ENCODE results near the gene FPGT. TPM values are rescaled to one million over a fixed set of nuclear protein-coding genes. Genes with fewer than 3 reads are reported as not detected.
"Not testable (repeated sequence)": the region's sequence is repeated elsewhere in the genome, so short reads cannot be mapped to it uniquely, and the experiment has no call there.

FPGT gene
- total and polyA plus RNA-seq, 4 donors, result 5.2 to 19.2 (median 10.0) TPM

DNA sequence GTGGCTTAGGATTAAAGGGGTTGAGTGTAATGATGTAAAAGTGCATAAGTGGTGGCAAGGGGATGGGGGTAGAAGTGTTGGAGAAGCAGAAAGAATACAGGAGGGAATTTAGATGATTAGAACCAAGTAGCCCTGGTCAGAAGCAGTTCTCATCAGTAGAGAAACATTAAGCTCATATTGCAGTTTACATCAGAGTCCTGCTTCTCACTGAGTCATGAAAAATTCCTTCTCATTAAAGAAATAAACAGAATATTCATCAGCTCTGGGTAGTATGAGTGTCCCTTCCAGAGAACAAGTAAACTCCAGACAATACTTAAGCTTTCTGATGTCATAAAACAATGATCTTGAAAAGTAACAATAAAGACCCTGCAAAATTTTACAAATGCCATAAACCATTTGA, 36.5 kb upstream of the FPGT start:
- no peak for DNase-seq (ENCODE audit: low spot score)
- H3K9me3 ChIP-seq (ENCODE audit: control insufficient read depth in 4 of 4, low read length in 3 of 4), result no peaks in the 10 kb centered on the region
- no peaks in the 10 kb centered on the region for H3K27me3 ChIP-seq (ENCODE audit: control insufficient read depth in 4 of 4, insufficient read depth in 4 of 4, low read length in 3 of 4)
- no peaks in the 10 kb centered on the region for H3K36me3 ChIP-seq (ENCODE audit: control insufficient read depth in 4 of 4, insufficient read depth in 3 of 4, low read depth in 1 of 4, low read length in 3 of 4)
- H3K4me3 ChIP-seq (ENCODE audit: low read depth in 1 of 3, low read length in 3 of 3), result no peak overlapping the region
- TF ChIP-seq GABPA (IDR thresholded peaks at IDR 0.05 in 1 of 2, conservative IDR thresholded peaks at IDR 0.05 in 1 of 2), result no peak
- TF ChIP-seq SP1 (IDR thresholded peaks at IDR 0.05), result no peak
- TF ChIP-seq, protein P1, sequence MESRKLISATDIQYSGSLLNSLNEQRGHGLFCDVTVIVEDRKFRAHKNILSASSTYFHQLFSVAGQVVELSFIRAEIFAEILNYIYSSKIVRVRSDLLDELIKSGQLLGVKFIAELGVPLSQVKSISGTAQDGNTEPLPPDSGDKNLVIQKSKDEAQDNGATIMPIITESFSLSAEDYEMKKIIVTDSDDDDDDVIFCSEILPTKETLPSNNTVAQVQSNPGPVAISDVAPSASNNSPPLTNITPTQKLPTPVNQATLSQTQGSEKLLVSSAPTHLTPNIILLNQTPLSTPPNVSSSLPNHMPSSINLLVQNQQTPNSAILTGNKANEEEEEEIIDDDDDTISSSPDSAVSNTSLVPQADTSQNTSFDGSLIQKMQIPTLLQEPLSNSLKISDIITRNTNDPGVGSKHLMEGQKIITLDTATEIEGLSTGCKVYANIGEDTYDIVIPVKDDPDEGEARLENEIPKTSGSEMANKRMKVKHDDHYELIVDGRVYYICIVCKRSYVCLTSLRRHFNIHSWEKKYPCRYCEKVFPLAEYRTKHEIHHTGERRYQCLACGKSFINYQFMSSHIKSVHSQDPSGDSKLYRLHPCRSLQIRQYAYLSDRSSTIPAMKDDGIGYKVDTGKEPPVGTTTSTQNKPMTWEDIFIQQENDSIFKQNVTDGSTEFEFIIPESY (IDR thresholded peaks at IDR 0.05), result no peak
- no peak for TF ChIP-seq RXRA (IDR thresholded peaks at IDR 0.05)
- TF ChIP-seq FOXA1 (IDR thresholded peaks at IDR 0.05), result no peak
- TF ChIP-seq FOXA2 (IDR thresholded peaks at IDR 0.05), result no peak
- no peak for TF ChIP-seq HNF4G (IDR thresholded peaks at IDR 0.05)
- TF ChIP-seq, protein P2, sequence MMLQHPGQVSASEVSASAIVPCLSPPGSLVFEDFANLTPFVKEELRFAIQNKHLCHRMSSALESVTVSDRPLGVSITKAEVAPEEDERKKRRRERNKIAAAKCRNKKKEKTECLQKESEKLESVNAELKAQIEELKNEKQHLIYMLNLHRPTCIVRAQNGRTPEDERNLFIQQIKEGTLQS (IDR thresholded peaks at IDR 0.05), result no peak
- TF ChIP-seq, protein P3, sequence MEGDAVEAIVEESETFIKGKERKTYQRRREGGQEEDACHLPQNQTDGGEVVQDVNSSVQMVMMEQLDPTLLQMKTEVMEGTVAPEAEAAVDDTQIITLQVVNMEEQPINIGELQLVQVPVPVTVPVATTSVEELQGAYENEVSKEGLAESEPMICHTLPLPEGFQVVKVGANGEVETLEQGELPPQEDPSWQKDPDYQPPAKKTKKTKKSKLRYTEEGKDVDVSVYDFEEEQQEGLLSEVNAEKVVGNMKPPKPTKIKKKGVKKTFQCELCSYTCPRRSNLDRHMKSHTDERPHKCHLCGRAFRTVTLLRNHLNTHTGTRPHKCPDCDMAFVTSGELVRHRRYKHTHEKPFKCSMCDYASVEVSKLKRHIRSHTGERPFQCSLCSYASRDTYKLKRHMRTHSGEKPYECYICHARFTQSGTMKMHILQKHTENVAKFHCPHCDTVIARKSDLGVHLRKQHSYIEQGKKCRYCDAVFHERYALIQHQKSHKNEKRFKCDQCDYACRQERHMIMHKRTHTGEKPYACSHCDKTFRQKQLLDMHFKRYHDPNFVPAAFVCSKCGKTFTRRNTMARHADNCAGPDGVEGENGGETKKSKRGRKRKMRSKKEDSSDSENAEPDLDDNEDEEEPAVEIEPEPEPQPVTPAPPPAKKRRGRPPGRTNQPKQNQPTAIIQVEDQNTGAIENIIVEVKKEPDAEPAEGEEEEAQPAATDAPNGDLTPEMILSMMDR (IDR thresholded peaks at IDR 0.05; ENCODE audit: low read depth, low read length, missing input control), result no peak
- TF ChIP-seq YY1 (IDR thresholded peaks at IDR 0.05), result no peak
- no peak for TF ChIP-seq HNF4A (conservative IDR thresholded peaks at IDR 0.05)
- no peak for TF ChIP-seq NR2F2 (IDR thresholded peaks at IDR 0.05)
- TF ChIP-seq RAD21 (IDR thresholded peaks at IDR 0.05), result no peak
- TF ChIP-seq EGR1 (IDR thresholded peaks at IDR 0.05; ENCODE audit: low read depth in 2 of 2), result no peak
- no peak overlapping the region for H3K9ac ChIP-seq (ENCODE audit: low read depth in 1 of 2, low read length in 2 of 2)
- H3K27ac ChIP-seq (ENCODE audit: low read depth in 1 of 2, low read length in 2 of 2), result no peak overlapping the region
- H3K4me1 ChIP-seq (ENCODE audit: control insufficient read depth in 4 of 4, insufficient read depth in 4 of 4, low read length in 3 of 4), result no peaks in the 10 kb centered on the region

DNA sequence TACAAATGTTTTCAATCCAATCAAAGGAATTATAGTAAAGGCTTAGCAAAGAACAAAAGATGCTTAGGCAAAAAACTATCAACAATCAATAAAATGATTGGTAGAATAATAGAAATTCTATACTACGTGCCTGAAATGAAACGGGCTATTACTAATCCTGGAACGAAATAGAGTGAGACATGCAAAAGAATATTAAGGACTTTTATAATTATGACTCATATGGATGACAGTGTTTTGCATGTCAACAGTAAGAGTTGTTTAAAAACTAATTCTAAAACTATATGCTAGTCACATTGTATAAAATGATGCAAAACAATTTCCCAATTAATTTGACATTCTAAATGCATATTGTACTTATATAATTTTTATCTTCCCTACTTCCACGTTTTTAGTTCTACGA, 35.7 kb upstream of the FPGT start:
- WGBS, result 62% methylated on average over 5 of the region's 5 CpGs
- Histone ChIP-seq H3K27me3 (ENCODE audit: control insufficient read depth in 4 of 4, insufficient read depth in 4 of 4, low read length in 3 of 4) (no peaks in the 10 kb centered on the region), H3K36me3 (ENCODE audit: control insufficient read depth in 4 of 4, insufficient read depth in 3 of 4, low read depth in 1 of 4, low read length in 3 of 4) (no peaks in the 10 kb centered on the region), H3K4me3 (ENCODE audit: low read depth in 1 of 3, low read length in 3 of 3) (no peak overlapping the region), H3K9ac (ENCODE audit: low read depth in 1 of 2, low read length in 2 of 2) (no peak overlapping the region), H3K9me3 (ENCODE audit: control insufficient read depth in 4 of 4, low read length in 3 of 4) (no peaks in the 10 kb centered on the region), H3K27ac (ENCODE audit: low read depth in 1 of 2, low read length in 2 of 2) (no peak overlapping the region), H3K4me1 (ENCODE audit: control insufficient read depth in 4 of 4, insufficient read depth in 4 of 4, low read length in 3 of 4) (no peaks in the 10 kb centered on the region)
- no peak for DNase-seq (ENCODE audit: low spot score)
- no peak for TF ChIP-seq GABPA (IDR thresholded peaks at IDR 0.05 in 1 of 2, conservative IDR thresholded peaks at IDR 0.05 in 1 of 2)
- no peak for TF ChIP-seq JUND (IDR thresholded peaks at IDR 0.05)

DNA sequence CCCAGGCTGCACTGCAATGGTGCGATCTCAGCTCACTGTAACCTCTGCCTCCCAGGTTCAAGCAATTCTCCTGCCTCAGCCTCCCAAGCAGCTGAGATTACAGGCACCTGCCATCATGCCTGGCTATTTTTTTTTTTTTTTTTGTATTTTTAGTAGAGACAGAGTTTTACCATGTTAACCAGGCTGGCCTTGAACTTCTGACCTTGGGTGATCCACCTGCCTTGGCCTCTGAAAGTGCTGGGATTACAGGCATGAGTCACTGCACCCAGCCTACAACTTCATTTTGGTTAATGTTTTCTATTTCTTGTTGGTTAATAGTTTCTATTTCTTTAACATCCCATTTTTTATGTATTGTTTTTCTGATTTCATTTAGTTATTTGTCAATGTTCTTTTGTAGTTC, 23.6 kb upstream of the FPGT start:
- not testable (repeated sequence) for H3K9me3 ChIP-seq (ENCODE audit: control insufficient read depth in 4 of 4, low read length in 3 of 4); H3K36me3 ChIP-seq (ENCODE audit: control insufficient read depth in 4 of 4, insufficient read depth in 3 of 4, low read depth in 1 of 4, low read length in 3 of 4); H3K27me3 ChIP-seq (ENCODE audit: control insufficient read depth in 4 of 4, insufficient read depth in 4 of 4, low read length in 3 of 4); H3K27ac ChIP-seq (ENCODE audit: low read depth in 1 of 2, low read length in 2 of 2); H3K4me3 ChIP-seq (ENCODE audit: low read depth in 1 of 3, low read length in 3 of 3); DNase-seq (ENCODE audit: low spot score); H3K9ac ChIP-seq (ENCODE audit: low read depth in 1 of 2, low read length in 2 of 2); H3K4me1 ChIP-seq (ENCODE audit: control insufficient read depth in 4 of 4, insufficient read depth in 4 of 4, low read length in 3 of 4)
- WGBS, result 93% methylated on average over 1 of the region's 1 CpG

Data from liver (tissue), 9 donors.